HG03064 (cell line): ENCODE data around the gene POLR3A.
A peak's percentile ranks its signal among the peaks of the same experiment; 100 is the strongest.

ENCODE experiments used
- ATAC-seq: cut with Tn5 transposase; IDR thresholded peaks from one replicate; pipeline ENCODE4 v1.9.1; 2021; ENCODE audit warnings: low read depth; ENCODE audit not compliant: unreplicated experiment

Gene POLR3A

DNA sequence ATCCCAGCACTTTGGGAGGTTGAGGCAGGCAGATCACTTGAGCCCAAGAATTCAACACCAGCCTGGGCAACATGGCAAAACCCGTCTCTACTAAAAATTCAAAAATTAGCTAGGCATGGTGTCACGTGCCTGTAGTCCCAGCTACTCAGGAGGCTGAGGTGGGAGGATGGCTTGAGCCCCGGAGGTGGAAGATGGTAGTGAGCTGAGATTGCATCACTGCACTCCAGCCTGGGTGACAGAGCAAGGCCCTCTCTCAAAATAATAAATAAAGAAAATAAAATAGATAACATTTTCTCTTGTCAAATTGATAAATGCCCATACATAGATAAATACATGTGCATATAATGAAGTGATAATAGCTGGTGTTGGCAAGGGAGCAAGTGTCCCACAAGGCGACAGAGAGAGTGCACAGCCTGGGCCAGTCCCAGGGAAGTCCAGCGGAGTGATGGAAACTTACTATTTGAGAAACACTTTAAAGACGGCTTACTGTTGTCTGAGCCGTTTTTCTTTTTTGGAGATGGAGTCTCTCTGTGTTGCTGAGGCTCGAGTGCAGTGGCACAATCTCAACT, 69.3 kb downstream of the POLR3A start:
- no peak for ATAC-seq

DNA sequence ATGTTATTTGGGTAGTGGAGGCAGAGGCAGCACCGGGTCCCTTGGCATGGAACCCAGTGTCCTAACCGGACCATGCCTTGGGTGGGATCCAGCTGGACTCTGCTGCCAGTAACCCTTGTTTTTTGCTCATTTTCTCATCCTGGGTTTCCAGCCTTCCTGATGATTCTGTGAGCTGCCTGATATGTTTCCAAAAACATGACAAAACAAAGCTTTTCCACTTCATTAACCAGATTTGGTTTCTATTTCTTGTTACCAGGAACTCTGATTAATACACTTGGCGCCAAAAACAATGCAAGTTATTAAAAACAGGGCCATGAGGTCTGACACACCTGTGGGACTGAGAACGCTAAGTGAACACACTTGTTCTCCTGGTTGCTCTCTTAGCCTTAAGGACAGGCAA, 69.9 kb downstream of the POLR3A start:
- no peak for ATAC-seq

DNA sequence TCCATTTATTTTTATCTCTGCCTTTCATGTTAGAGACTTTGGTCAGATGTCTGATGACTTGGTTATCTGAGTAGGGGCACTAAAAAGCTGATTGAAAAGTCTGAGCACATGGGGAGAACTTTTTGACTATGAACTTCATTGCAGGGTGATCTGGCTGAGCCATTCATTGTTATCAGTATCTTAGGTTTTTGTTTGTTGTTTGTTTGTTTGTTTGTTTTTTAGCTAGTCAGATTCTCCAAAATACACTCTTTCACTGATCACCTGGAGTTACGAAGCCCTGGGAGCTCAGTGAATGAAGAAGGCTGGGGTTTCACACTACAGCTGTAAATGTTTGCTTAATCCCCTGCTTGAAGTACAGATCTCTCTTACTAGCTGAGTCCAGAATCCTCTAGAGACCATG, 74.2 kb downstream of the POLR3A start:
- ATAC-seq, result no peak

DNA sequence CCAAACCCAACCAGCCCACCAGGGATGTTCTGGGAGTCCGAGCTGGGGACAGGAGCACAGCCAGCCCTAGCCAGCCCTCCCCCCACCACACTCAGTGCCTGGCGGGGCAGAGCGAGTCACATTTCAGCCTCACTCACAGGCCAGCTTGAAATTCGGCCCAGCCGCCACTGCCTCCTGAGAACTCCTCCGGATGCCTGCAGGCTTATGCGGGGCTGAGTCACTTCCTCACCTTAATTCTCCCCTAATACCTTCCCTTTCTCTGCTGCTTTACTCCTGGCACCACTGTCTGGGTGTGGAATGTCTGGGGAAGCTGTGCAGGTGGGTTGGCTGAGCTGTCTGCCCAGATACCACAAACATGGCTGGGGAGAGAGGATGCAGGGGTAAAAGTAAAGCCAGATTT, 80.1 kb downstream of the POLR3A start:
- ATAC-seq, result no peak

DNA sequence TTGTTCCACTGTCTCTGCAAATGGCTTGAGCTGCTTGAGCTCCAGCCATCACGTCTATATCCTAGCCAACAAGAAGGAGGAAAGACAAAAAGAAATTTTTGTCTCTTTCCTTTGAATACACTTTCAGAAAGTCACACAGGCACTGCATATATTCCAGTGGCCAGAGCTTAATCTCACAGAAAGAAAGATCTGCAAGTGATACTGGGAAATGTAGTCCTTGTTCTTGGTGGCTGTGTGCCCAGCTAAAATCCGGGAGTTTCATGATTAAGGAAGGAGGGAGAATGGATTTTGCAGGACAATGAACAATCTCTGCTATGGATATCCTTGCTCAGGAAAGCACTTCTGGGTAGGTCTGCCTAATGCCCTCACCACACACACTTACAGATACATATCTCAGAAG, 83.2 kb downstream of the POLR3A start:
- ATAC-seq, result no peak

DNA sequence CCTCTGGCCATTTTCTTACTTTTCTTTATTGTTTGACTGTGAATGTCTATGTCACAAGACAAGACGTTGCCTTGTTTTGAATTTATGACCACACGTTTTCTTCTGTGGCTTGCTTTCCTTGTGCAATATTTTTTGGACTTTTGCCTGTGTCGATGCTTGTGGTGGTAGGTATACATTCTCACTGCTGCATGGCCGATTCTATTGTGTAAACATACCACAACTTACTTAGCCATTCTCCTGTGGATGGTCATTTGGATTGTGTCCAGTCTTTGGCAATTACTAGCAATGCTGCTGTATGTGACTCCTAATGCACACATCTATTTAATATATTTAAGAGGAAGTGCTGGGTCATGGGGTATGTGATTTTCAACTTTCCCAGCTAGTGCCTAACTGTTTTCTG, 84.8 kb downstream of the POLR3A start:
- no peak for ATAC-seq

DNA sequence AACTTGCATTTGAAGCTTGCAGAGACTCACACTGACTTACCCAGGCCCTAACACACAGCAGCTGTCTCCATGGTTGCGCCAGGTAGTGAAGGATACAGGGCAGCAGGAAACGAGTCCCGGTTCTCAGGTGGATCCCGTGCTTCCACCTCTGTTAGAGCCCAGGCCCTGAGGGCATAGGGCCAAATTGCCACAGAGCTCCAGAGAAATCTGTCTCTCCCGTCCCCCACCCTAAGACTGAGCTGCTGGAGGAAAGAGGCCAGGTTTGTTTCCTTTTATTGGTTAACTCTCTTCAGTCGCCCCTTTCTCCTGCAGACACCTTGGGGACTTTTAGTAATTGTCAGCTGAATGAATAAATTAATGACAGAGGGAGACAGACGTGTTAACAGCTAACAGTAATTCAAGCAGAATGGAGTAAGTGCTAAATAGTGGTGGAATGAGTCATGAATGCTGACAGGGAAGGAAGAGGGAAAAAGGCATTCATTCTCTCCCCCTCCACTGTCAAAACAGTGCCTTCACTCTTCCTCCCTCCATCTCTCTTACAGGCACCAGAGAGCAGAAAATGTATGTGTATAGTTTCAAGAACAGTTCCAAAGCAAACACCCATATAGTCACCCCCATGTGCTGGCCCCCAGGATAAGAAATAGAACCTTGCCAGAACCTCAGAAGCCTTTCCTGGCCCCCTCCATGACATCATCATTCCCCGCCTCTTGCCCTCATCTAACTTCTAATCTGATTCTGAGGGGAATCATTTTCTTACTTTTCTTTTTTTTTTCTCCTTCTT, 86.0 kb downstream of the POLR3A start:
- ATAC-seq, result no peak

DNA sequence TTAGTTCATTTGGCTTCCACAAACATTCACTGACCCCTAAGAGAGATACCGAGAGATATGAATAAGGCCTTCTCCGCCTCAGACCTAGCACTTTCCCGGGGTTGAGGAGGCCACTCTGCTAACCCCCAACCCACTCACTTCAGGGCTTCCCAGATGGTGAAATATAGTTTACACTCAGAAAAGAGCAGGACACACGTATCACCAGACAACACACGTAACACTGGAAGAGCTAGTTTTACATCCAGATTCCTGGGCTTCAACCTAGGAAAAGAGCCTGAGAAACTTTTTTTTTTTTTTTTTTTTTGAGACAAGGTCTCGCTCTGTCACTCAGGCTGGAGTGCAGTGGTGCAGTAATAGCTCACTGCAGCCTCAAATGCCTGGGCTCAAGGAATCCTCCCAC, 87.5 kb downstream of the POLR3A start:
- ATAC-seq, result no peak

DNA sequence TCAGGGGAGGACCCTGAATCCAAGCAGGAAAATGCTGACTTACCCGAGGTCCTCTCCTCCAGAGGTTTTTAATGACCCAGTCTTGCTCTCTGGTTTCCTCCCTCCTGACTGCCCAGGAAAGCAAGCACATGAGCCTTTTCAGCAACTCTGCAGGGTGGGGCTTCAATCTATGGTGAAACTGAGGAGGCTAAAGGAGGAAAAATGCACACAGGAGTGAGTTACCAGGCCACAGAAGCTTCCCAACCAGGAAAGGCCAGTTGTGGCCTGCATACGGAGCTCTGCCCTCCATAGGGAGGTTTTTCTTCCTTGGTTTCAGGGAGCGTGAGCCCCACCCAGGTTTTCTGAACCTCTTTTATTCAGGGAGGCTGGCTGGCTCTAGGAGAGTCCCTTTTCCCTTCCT, 88.7 kb downstream of the POLR3A start:
- no peak for ATAC-seq

DNA sequence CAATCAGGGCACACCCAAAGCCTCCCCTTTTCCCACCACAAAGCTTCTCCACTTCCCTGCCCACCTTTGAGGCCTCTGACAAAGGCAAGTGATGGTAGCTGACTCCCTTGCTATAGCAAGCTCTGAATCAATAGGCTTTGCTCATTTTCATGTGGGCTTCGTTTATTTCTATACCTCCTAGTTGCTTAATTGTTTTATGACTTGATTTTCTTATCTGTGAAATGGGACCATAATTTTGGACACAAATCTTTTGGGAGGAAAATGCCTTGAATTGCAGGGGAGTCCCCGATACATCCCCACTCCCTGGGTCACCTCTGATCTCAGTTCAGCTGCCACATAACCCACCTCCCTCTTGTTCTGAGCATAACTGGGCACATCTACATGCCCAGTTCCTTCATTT, 89.1 kb downstream of the POLR3A start:
- ATAC-seq, result no peak

DNA sequence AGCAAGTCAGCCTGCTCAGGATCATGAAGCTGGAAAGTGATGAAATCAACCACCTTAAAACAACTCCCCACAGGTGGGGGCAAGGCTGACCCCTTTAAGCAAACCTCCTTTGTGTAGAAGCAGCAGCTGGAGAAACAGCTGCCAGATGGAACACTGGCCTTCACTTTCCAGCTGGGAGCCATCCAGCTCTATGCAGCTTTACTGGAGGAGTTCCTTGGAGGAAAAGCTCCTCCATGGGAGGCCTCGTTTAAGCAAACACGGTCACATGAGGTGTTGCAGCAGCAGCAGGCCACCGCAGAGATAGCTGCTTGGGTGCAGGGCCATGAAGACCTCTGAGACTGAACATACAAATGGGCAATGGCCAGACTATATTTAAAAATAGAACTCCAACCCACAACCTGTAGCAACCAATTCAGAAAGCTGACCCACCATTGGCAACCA, 89.7 kb downstream of the POLR3A start:
- ATAC-seq, result no peak

DNA sequence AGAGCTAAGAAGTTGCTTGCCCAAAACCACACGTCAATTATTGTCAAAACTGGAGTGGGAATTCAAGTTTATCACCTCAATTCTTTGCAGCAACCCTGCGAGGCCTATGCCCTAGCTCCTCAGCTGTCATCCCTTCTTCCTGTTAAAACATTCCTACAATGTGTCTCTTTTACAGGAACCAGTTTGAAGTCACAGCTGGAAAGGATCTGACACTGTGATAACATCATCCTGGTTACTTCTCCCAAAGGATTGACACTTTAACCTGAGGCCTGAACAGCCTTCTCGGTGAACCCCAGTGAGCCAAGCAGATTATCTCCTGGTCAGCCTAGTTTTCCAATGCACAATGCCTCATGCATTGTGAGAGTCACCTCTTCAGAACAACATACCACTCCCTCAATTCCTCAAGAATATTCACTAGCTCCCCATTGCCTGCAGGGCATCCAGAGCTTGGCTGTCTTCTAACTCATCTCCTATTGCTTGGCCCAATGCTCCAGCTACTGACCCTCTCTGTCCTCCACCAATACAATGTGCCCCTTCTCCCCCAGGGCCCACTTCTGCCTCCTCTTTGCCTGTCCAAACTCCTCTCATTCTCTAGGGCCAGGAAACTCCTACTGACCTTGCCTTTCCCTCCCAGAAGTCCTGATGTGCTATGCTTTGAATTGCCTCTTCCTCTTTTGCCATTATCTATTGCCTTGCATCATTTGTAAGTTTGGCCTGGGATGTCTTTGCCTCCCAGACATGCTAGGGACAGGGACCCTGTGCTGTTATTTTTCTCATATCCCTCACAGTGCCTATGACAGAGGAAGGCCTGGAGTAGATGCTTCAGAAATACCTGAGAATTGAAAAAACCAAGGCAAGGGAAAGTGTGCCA, 92.4 kb downstream of the POLR3A start:
- ATAC-seq, result no peak

DNA sequence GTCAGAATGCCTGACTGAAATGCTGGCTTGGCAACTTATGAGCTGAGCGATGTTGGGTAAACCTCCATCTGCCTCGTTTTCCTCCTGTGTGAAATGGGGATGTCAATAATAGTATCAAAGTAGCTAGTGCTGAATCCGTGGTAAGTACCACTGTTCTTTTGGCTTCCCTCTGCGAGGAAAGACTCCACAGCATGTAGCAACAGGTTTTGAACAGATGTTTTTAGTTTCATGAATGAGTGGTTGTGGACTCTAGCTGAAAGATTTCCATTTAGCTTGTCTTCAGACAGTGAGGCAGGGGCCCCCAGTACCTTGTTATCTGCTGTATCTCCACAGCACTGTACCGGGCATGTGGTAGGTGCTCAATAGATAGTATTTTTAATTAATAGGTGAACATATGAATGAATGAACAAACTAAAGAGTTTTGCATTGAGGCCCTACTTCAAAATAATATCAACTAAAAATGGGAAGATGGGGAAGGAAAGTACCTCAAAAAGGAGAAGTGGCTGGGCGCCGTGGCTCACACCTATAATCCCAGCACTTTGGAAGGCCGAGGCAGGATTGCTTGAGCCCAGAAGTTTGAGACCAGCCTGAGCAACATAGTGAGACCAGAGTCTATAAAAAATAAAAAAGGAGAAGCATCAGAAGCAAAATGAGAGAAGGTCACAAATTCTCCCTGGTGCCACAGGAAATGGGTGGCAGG, 97.1 kb downstream of the POLR3A start:
- no peak for ATAC-seq

DNA sequence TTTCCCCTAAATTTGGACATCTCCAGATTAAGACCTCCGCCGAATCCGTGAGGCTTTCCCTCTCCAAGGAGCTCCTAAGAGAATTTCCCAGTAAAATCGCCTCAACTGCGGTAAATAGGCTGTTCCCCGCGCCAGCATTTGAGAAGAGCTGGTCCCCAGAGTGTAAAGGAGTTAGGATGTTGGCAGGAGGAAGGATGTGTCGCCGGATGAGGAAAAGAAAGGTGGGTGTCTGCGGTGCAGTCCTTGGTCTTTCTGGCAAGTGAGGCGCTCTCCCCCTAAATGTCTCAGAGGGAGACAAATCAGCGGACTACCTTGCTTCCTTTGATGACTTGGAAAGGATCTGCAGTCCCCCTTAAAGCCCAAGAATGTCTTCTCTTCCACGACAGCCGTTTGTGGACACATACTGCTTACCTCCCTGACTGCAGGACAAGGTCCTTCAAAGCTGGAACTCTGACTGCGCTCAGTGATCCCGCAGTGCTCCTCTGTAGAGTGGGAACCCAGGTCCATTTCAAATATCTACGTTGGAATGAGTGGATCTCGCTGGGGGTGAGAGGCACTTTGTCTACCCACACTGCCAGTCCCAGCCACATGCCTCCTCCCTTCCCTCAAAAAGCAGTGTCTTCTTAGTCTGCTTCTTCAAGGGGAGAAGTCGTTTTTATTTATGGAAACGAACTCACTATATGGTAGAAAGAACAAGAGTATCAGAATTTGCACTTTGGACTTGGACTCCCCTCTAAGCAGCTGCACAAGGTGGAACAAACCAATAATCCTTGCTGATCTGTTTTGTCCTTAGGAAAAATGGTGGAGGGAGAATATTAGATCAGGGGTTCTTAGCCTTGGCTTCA, 101.7 kb downstream of the POLR3A start:
- ATAC-seq, result no peak

DNA sequence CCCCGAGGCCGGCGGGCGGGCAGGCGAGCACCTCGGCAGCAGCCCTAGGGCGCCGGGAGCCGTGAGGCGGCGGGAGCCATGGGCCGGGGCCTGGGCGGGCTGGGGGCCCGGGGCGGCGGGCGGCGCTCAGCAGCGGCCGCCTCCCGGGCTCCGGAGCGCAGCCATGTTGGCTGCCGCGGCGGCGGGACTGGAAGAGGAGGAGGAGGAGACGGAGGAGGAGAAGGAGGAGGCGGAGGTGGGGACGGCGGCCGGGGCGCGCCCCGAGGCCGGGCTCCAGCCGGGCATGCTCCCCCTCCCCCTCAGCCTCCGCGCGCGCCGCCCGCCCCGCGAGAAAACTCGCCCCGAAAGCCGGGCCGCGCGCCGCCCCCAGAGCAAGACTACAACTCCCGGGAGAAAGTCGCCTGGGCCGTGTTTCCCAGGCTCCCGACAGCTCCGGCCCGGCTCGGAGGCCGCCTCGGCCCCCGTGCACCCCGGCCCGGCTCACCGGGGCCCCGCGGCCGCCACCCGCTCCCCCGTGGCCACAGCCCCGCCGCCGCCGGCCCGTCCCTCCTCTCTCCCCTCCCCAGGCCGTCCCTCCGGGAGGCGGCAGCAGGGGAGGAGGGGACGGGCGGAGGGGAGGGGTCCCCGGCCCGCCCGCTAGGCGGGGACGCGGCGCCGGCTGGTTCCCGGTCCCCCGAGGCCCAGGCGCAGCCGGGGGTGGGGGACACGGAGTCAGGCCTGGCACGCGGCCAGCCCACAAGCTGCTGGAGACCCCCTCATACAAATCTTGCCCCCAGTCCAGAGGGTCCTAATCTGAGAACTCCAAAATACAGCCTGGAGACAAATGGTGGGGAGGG, 102.5 kb downstream of the POLR3A start, which contains the start of gene DLG5:
TSS of gene DLG5 (minus strand) at position 190 of the 836 bp plus-strand sequence. CDS start 235 bp downstream, outside the sequence.
- peak; percentile 61 for ATAC-seq

DNA sequence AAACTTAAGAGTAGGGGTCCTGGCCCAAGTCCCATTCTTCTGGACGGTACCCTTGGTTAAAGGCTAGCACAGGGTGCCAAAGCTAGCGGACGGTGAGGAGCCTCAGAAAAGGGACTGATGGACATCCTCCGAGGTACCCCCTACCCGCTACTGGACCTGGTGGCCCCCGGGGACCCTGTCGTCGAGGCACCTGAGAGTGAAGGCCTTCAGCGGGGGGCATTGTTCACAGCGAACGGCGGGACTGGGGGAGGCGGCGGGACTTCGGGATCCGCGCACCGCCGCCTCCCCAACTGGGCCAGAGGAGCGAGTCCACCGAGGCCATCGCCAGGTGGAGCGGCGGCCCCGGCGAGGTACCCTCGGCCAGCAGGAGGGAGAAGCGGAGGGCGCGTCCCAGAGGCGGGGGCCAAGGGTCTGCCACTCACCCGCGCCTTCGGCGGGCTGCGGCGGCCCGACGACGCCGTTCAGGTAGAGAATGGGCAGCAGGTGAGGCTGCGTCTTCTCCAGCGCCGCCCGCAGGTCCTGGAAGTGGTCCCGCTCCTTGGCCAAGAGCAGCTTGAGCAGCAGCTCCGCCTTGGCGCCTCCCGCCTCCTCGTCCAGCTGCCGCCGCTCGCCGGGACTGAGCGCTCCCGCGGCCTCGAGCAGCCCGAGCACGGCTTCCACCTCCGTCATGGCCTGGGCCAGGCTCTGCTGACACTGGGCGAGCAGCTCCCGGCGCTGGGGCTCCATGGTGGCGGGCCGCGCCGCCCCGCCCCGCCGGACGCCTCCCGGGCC, 103.3 kb downstream of the POLR3A start:
- peak; percentile 55 for ATAC-seq

DNA sequence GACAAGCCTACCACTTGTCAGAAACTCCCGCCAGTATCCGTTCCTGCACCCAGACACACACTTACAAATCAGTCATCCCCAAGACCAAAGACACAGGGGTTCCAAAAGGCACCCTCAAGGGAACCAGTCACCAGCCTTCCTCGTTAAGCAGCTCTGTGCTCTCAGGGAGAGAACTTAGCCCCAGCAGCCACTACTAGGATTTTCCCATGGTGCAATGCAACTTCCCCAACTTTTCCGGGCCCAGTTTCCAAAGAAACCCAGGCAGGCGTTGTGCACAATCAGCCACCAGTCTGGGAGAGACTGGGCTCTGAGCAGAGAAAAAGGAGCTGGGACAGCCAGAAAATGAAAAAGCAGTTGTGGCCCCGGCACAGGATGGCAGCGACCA, 103.9 kb downstream of the POLR3A start:
- ATAC-seq, result no peak

DNA sequence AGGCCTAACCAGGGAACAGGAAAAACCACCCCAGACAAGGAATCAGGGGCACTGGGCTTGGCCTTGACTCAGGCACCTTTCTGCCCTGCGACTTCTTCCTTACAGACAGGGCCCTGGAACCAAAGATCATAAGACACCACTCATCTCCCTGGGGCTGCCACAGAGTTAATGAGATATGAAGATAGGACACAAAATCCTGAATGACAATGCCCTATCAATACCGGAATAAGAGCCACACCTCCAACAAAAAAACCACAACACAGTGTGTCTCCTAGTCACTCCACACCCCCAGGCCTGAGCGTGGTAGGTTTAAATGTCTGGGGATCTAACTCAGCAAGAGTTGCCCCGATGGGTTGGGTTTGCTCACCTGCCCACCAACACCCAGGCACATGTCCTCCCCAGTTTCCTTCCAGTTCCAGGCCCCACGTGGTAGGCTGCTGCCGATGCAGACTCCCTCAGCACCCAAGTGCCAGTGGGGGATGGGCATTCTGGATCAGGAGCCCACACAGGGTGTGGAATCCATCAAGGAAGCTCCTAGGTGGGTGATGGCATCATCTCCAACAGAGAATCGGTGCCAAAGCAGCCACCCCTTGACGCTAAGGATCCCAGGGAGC, 106.6 kb downstream of the POLR3A start:
- ATAC-seq, result no peak
